GM12872 (cell line): ENCODE measurements around the gene EEFSEC.

Experiments
- CTCF ChIP-seq: IDR thresholded peaks from 3 replicates; pipeline ENCODE4 v1.5.1; 2011; ENCODE audit warnings: low read depth, mild to moderate bottlenecking, low read length, moderate library complexity; ENCODE audit not compliant: insufficient read depth

The EEFSEC gene

GRCh38 chr3:128378631-128379347 lies 225.5 kb downstream of the EEFSEC start:
- TF ChIP-seq CTCF, result no peak

GRCh38 chr3:128379367-128380160 lies 226.3 kb downstream of the EEFSEC start:
- no peak for TF ChIP-seq CTCF

- TF ChIP-seq CTCF, result no peak
Observed at GRCh38 chr3:128380295-128380694, 227.0 kb downstream of the EEFSEC start.

- no peak for TF ChIP-seq CTCF
Observed at GRCh38 chr3:128380719-128381118, 227.4 kb downstream of the EEFSEC start.

GRCh38 chr3:128381609-128382008 lies 228.3 kb downstream of the EEFSEC start:
- no peak for TF ChIP-seq CTCF

- no peak for TF ChIP-seq CTCF
Observed at GRCh38 chr3:128382221-128382807, 229.0 kb downstream of the EEFSEC start.
